Astrocyte (in vitro differentiated cells and primary cell): ENCODE data around the gene POU2AF3. TPM values are rescaled to one million over a fixed set of nuclear protein-coding genes. Genes with fewer than 3 reads are reported as not detected.
"Not testable (repeated sequence)": the region's sequence is repeated elsewhere in the genome, so short reads cannot be mapped to it uniquely, and the experiment has no call there.

ENCODE experiments used
- DNase-seq: peaks from one replicate; pipeline ENCODE4 v3.0.0-alpha.2; 2010; ENCODE audit warnings: low read depth
- FAIRE-seq: peaks from 2 replicates; lab custom pipeline; 2011; peaks lifted over from hg19 to GRCh38; lab: Jason Lieb, UNC
- H2AFZ ChIP-seq: 2 replicates; pipeline ENCODE4 v1.6.0; 2012; ENCODE audit warnings: low read depth, low read length, inconsistent platforms
- H3K27ac ChIP-seq: 2 replicates; pipeline ENCODE4 v1.5.1; 2011; ENCODE audit warnings: low read depth, low read length, inconsistent platforms
- H3K27me3 ChIP-seq: 2 replicates; pipeline ENCODE4 v1.6.0; 2011; ENCODE audit warnings: low read length, inconsistent platforms; ENCODE audit not compliant: insufficient read depth
- H3K36me3 ChIP-seq: 2 replicates; pipeline ENCODE4 v1.5.1; 2011; ENCODE audit warnings: low read length, inconsistent platforms; ENCODE audit not compliant: insufficient read depth
- H3K4me1 ChIP-seq: 2 replicates; pipeline ENCODE4 v1.5.1; 2011; ENCODE audit warnings: low read length, inconsistent platforms; ENCODE audit not compliant: insufficient read depth
- H3K4me2 ChIP-seq: 2 replicates; pipeline ENCODE4 v1.6.0; 2012; ENCODE audit warnings: low read length, inconsistent platforms
- H3K4me3 ChIP-seq: 2 replicates; pipeline ENCODE4 v1.5.1; 2011; ENCODE audit warnings: low read depth, mild to moderate bottlenecking, low read length, inconsistent platforms; ENCODE audit not compliant: insufficient read depth
- H3K79me2 ChIP-seq: 2 replicates; pipeline ENCODE4 v1.6.0; 2012; ENCODE audit warnings: mild to moderate bottlenecking, low read length, inconsistent platforms; ENCODE audit not compliant: insufficient read depth
- H3K9ac ChIP-seq: 2 replicates; pipeline ENCODE4 v1.6.0; 2012; ENCODE audit warnings: mild to moderate bottlenecking, low read length, inconsistent platforms
- H3K9me3 ChIP-seq: 2 replicates; pipeline ENCODE4 v1.5.1; 2012; ENCODE audit warnings: low read depth, mild to moderate bottlenecking, low read length, inconsistent platforms; ENCODE audit not compliant: insufficient read depth
- H4K20me1 ChIP-seq: 2 replicates; pipeline ENCODE4 v1.6.0; 2012; ENCODE audit warnings: low read length, inconsistent platforms; ENCODE audit not compliant: insufficient read depth
- H3K27ac Mint-ChIP-seq: one replicate; pipeline ENCODE4 v1.8.0; 2021; ENCODE audit warnings: mild to moderate bottlenecking, mixed read lengths; ENCODE audit not compliant: unreplicated experiment
- H3K27me3 Mint-ChIP-seq: one replicate; pipeline ENCODE4 v1.8.0; 2021; ENCODE audit warnings: low read depth, mixed read lengths; ENCODE audit not compliant: unreplicated experiment
- H3K36me3 Mint-ChIP-seq: one replicate; pipeline ENCODE4 v1.8.0; 2021; ENCODE audit warnings: low read depth, mixed read lengths; ENCODE audit not compliant: unreplicated experiment
- H3K4me1 Mint-ChIP-seq: one replicate; pipeline ENCODE4 v1.8.0; 2021; ENCODE audit warnings: low read depth, mixed read lengths; ENCODE audit not compliant: unreplicated experiment
- H3K4me3 Mint-ChIP-seq: one replicate; pipeline ENCODE4 v1.8.0; 2021; ENCODE audit warnings: mild to moderate bottlenecking, moderate library complexity, mixed read lengths; ENCODE audit not compliant: unreplicated experiment
- H3K9me3 Mint-ChIP-seq: one replicate; pipeline ENCODE4 v1.8.0; 2021; ENCODE audit warnings: mild to moderate bottlenecking, mixed read lengths; ENCODE audit not compliant: unreplicated experiment
- EZH2 ChIP-seq: IDR thresholded peaks from 2 replicates; pipeline ENCODE4 v1.6.1; 2012; ENCODE audit warnings: mild to moderate bottlenecking, low read length, inconsistent platforms; ENCODE audit not compliant: insufficient read depth
- total RNA-seq: library from RNA; stranded (reverse); gene quantifications from 2 replicates; pipeline ENCODE4 v1.2.1, GENCODE V29; 2021
- TF ChIP-seq, protein P1 (sequence below): IDR thresholded peaks from 2 replicates; pipeline ENCODE4 v1.5.1; 2011; ENCODE audit warnings: low read depth, mild to moderate bottlenecking, inconsistent platforms, low read length, moderate library complexity; ENCODE audit not compliant: insufficient read depth

POU2AF3 gene
- total RNA-seq, 1 donor from 2014 or later = 0.27 TPM

DNA sequence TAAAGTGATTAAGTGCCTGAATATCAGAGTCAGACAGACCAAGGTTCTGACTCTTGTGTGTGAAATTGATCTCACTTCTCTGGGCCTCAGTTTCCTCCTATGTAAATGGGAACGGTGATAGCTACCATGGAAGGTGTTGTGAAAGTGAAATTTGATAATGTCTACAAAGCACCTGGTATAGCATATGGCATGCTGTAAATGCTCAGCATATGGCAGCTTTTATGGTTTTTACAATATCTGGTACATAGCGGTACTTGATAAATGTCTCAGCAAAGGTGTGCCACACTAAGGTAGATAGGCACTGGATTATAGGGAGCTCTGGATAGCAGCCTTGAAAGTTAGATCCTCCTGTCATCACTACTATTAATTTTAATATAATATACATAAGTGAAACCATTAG lies 32.9 kb upstream of the POU2AF3 start:
- no peak overlapping the region for H3K4me2 ChIP-seq
- Mint-ChIP-seq H3K27me3 (peaks cover 3% of the 10 kb centered on the region), H3K9me3 (no peaks in the 10 kb centered on the region), H3K27ac (no peak overlapping the region), H3K36me3 (no peaks in the 10 kb centered on the region), H3K4me1 (peaks cover 2% of the 10 kb centered on the region), H3K4me3 (no peak overlapping the region)
- no peaks in the 10 kb centered on the region for H4K20me1 ChIP-seq
- no peaks in the 10 kb centered on the region for H3K9me3 ChIP-seq
- TF ChIP-seq, protein P1, sequence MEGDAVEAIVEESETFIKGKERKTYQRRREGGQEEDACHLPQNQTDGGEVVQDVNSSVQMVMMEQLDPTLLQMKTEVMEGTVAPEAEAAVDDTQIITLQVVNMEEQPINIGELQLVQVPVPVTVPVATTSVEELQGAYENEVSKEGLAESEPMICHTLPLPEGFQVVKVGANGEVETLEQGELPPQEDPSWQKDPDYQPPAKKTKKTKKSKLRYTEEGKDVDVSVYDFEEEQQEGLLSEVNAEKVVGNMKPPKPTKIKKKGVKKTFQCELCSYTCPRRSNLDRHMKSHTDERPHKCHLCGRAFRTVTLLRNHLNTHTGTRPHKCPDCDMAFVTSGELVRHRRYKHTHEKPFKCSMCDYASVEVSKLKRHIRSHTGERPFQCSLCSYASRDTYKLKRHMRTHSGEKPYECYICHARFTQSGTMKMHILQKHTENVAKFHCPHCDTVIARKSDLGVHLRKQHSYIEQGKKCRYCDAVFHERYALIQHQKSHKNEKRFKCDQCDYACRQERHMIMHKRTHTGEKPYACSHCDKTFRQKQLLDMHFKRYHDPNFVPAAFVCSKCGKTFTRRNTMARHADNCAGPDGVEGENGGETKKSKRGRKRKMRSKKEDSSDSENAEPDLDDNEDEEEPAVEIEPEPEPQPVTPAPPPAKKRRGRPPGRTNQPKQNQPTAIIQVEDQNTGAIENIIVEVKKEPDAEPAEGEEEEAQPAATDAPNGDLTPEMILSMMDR = no peak
- TF ChIP-seq EZH2 = no peak
- H3K4me3 ChIP-seq = no peak overlapping the region
- no peaks in the 10 kb centered on the region for H3K4me1 ChIP-seq
- no peak overlapping the region for H3K9ac ChIP-seq
- no peaks in the 10 kb centered on the region for H3K36me3 ChIP-seq
- H3K27me3 ChIP-seq = no peaks in the 10 kb centered on the region
- H3K27ac ChIP-seq = no peak overlapping the region
- no peak overlapping the region for H2AFZ ChIP-seq
- DNase-seq (no peak), FAIRE-seq (no peak)
- H3K79me2 ChIP-seq = no peaks in the 10 kb centered on the region

DNA sequence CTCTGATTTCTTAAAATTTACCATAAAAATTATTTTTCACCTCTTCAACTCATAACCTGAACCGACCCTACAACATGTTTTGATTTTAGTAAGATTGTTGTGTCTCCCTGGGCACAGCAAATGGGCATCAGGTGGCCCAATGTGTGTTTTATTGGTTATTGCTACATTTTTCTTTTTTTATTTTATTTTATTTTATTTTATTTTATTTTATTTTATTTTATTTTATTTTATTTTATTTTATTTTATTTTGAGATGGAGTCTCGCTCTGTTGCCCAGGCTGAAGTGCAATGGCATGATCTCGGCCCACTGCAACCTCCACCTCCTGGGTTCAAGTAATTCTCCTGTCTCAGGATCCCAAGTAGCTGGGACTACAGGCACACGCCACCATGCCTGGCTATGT lies 30.0 kb upstream of the POU2AF3 start:
- H3K36me3 ChIP-seq, H3K4me2 ChIP-seq, H3K27me3 Mint-ChIP-seq, H2AFZ ChIP-seq, H3K79me2 ChIP-seq, H3K9ac ChIP-seq, H3K9me3 ChIP-seq, DNase-seq, H3K4me3 ChIP-seq, H3K27me3 ChIP-seq, H3K4me1 Mint-ChIP-seq, H3K36me3 Mint-ChIP-seq, H3K9me3 Mint-ChIP-seq, H3K27ac Mint-ChIP-seq, H3K4me1 ChIP-seq, H3K4me3 Mint-ChIP-seq, H3K27ac ChIP-seq, H4K20me1 ChIP-seq, FAIRE-seq: not testable (repeated sequence)

GRCh38 chr11:111269146-111269868 lies 29.0 kb upstream of the POU2AF3 start:
- no peak overlapping the region for H3K4me3 ChIP-seq
- no peaks in the 10 kb centered on the region for H3K4me1 ChIP-seq
- no peaks in the 10 kb centered on the region for H3K4me1 Mint-ChIP-seq
- no peak overlapping the region for H3K27ac ChIP-seq
- H3K36me3 Mint-ChIP-seq = no peaks in the 10 kb centered on the region
- DNase-seq (no peak), FAIRE-seq (no peak)
- H2AFZ ChIP-seq = no peak overlapping the region
- no peaks in the 10 kb centered on the region for H3K9me3 Mint-ChIP-seq
- no peak overlapping the region for H3K4me3 Mint-ChIP-seq
- no peaks in the 10 kb centered on the region for H3K36me3 ChIP-seq
- H3K27me3 Mint-ChIP-seq = peaks cover 3% of the 10 kb centered on the region
- no peak overlapping the region for H3K4me2 ChIP-seq
- no peaks in the 10 kb centered on the region for H3K79me2 ChIP-seq
- H4K20me1 ChIP-seq = no peaks in the 10 kb centered on the region
- no peak overlapping the region for H3K27ac Mint-ChIP-seq
- H3K9me3 ChIP-seq = no peaks in the 10 kb centered on the region
- H3K9ac ChIP-seq = no peak overlapping the region
- TF ChIP-seq EZH2 = no peak
- TF ChIP-seq, protein P1 = no peak
- H3K27me3 ChIP-seq = no peaks in the 10 kb centered on the region
